Activated naive CD8-positive, alpha-beta T cell treated with anti-CD3 and anti-CD28 coated beads for 36 hours (primary cell): ENCODE data around the gene CRYL1. TPM values are rescaled to one million over a fixed set of nuclear protein-coding genes. Genes with fewer than 3 reads are reported as not detected.

ENCODE experiments used
- DNase-seq: peaks from one replicate; pipeline ENCODE4 v3.0.0; 2021
- H3K27ac Mint-ChIP-seq: one replicate; pipeline ENCODE4 v1.8.0; 2022; ENCODE audit warnings: mild to moderate bottlenecking, moderate library complexity, mixed read lengths
- H3K27me3 Mint-ChIP-seq: one replicate; pipeline ENCODE4 v1.8.0; 2022; ENCODE audit warnings: mild to moderate bottlenecking, mixed read lengths
- H3K36me3 Mint-ChIP-seq: one replicate; pipeline ENCODE4 v1.8.0; 2021; ENCODE audit warnings: mild to moderate bottlenecking, mixed read lengths
- H3K4me1 Mint-ChIP-seq: one replicate; pipeline ENCODE4 v1.8.0; 2021; ENCODE audit warnings: mixed read lengths
- H3K4me3 Mint-ChIP-seq: one replicate; pipeline ENCODE4 v1.8.0; 2022; ENCODE audit warnings: mild to moderate bottlenecking, moderate library complexity, mixed read lengths
- H3K9me3 Mint-ChIP-seq: one replicate; pipeline ENCODE4 v1.8.0; 2022; ENCODE audit warnings: mixed read lengths
- total RNA-seq, 2 experiments: library from RNA; stranded (reverse); gene quantifications; one replicate each; pipeline ENCODE4 v1.2.3, GENCODE V29; 2021

The CRYL1 gene
- total RNA-seq, 2 experiments from 2014 or later: 5.0 to 5.2 TPM

DNA sequence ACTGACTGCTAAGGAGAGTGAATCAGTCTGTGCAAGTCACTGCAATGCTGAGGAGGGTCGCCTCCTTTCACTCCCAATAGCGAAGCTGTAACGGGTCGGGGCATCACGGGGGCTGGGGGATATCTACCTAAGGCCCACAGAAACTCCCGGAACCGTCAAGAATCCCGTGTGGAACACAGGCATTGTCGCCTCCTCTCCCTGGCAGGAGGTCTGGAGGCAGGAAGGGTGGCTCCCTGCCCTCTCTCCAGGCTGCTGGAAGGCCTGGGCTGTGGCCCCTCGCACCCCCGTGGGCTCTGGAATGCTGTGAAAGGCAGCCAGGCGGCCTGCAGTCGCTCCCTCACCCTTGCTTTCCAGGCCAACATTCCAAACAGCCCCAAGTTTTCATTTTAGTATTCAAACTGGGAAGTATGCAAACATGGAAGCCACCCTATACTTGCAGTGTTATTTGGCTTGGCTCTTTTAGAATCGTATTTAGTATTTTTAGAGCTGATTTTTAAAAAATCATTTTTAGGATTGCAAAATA lies 109.4 kb downstream of the CRYL1 start:
- Mint-ChIP-seq H3K4me1 (peaks cover 47% of the 10 kb centered on the region), H3K9me3 (peaks cover 15% of the 10 kb centered on the region), H3K36me3 (peaks cover 39% of the 10 kb centered on the region), H3K27ac (no peak overlapping the region), H3K27me3 (no peaks in the 10 kb centered on the region), H3K4me3 (no peak overlapping the region)
- no peak for DNase-seq

DNA sequence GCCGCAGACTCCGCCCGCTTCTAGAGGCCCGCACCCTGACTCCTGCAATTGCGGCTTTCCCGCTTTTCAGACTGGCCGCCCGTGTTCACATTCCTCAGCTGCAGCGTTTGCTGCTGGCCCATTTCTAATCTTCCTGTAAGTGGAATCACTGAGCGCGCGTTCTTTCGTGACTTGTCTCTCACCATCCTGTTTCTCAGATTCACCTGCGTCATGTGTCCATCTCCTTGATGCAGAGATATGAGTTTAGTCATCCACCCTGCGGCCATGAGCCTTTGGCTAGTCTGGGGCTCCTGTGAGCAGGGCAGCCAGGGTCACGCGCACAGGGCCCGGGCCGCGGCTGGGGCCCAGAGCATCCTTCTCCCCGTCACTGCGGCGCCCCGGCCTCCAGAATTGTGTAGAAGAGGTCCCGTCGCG lies 110.0 kb downstream of the CRYL1 start:
- Mint-ChIP-seq H3K9me3 (peaks cover 17% of the 10 kb centered on the region), H3K27me3 (no peaks in the 10 kb centered on the region), H3K36me3 (peaks cover 40% of the 10 kb centered on the region), H3K27ac (no peak overlapping the region), H3K4me1 (peaks cover 45% of the 10 kb centered on the region), H3K4me3 (no peak overlapping the region)
- DNase-seq: no peak

DNA sequence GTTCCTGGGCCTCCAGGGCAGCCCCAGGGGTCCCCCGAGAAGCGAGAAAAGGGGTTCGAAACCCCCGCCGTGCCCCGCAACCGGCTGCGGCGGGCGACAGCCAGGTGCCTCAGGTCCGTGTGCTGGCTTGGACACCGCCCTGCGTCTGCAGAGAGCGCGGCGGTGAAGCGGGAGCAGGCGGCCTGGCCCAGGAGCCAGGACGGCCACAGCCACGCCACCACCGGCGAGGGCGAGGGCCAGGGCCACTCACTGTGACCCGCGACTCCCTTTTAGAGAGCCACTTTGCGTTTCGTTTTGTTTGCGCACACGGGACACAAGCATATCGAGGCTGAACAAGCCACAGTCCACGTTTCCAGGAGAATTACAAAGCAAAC lies 110.4 kb downstream of the CRYL1 start:
- H3K9me3 Mint-ChIP-seq: peaks cover 17% of the 10 kb centered on the region
- no peaks in the 10 kb centered on the region for H3K27me3 Mint-ChIP-seq
- peaks cover 43% of the 10 kb centered on the region for H3K4me1 Mint-ChIP-seq
- H3K36me3 Mint-ChIP-seq: peaks cover 40% of the 10 kb centered on the region
- H3K4me3 Mint-ChIP-seq: no peak overlapping the region
- H3K27ac Mint-ChIP-seq: no peak overlapping the region
- no peak for DNase-seq

DNA sequence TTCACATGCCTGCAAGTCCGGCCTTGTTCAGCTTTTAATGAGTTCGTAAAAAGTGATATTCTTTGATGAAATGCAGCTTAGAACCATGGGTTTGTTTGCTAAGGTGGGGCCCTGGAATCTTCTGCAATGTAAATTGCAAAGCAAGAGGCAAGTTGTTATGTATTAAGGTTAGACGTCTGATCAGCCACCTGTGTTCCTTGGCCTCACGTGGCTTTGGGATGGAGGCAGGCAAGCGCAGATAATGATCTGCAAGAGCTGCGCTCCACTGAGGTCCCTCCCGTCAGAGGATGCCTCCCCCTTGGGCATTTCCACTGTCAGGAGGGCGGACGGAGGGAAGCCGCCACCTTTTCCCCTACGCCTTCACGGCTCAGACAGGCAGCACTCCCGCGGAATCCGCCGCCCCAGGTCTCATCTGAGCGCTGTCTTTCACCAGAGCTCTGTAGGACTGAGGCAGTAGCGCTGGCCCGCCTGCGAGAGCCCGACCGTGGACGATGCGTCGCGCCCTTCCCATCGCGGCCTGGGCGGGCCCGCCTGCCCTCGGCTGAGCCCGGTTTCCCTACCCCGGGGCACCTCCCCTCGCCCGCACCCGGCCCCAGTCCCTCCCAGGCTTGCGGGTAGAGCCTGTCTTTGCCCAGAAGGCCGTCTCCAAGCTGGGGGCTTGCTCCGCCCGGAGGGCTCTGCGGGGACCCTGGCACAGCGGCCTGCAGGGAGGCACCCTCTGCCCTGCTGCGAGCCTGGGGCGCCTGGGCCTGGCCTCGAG lies 110.9 kb downstream of the CRYL1 start:
- peaks cover 15% of the 10 kb centered on the region for H3K9me3 Mint-ChIP-seq
- peaks cover 39% of the 10 kb centered on the region for H3K36me3 Mint-ChIP-seq
- no peak overlapping the region for H3K27ac Mint-ChIP-seq
- H3K4me3 Mint-ChIP-seq: no peak overlapping the region
- peaks cover 38% of the 10 kb centered on the region for H3K4me1 Mint-ChIP-seq
- no peak for DNase-seq
- H3K27me3 Mint-ChIP-seq: no peaks in the 10 kb centered on the region

DNA sequence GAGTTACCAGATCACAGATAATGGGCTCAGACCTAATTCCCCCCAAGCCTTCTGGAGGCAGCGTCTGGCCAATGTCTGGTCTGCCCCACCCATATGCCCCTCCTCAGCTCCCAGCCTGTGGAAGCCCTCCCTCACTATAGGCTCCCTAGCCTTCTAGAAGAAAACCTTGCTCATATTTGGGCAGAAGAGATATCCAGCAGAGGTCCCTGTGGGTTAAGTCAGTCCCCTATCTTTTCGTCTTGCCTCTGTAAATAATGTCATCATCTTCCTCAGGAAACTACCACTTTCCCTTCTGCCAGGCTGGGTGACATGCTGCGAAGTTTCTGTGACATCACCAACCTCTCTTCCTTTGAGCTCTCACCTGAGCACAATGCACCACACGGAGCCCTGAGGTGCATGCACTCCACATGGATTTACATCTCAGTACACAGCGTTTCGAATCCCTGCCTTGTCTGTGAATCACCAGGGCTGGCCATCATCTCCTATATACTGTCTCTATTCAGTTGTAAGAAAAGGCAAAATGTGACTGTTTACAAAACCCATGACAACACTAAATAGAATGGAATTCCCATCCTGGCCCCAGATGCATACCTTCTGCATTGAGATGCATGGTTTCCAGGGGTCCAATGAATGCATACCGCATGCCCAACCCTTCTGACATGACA lies 112.8 kb downstream of the CRYL1 start:
- H3K9me3 Mint-ChIP-seq: peaks cover 8% of the 10 kb centered on the region
- peaks cover 24% of the 10 kb centered on the region for H3K4me1 Mint-ChIP-seq
- peak overlapping the region; percentile 0 for H3K4me3 Mint-ChIP-seq
- DNase-seq: peak; percentile 21
- peak overlapping the region; percentile 51 for H3K27ac Mint-ChIP-seq
- no peaks in the 10 kb centered on the region for H3K27me3 Mint-ChIP-seq
- peaks cover 25% of the 10 kb centered on the region for H3K36me3 Mint-ChIP-seq

DNA sequence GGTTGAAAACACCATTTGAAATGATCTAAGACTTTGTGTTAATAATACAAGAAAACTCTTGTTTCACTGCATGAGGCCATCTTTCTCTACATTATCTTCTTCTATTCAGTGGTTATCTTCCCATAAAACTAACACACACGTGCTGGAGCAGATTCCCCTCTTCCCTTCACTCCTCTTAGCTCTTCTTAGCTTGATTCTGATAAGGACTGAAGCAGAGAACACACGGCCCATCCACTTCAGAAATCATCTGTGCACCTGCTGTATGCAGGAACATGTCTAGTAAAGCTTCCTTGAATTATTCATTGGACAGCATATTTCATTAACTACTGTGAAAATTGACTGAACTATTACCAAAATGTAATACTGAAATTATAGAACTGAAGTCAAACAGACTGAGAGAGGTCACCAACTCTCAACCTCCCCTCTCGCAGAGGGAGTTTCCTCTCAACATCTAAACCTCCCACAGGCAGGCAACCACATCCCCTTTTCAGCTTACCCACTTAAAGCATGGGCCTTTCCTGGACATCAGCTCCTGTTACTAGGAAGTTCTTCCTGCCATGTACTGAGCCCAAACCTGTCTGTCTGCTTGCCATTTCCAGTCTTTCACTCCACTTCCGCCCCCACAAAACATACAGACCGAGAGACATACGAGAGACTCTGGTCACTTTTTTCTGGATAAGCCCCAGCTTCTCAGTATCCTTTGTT lies 113.9 kb downstream of the CRYL1 start:
- peaks cover 20% of the 10 kb centered on the region for H3K4me1 Mint-ChIP-seq
- DNase-seq: peak; percentile 59
- no peaks in the 10 kb centered on the region for H3K27me3 Mint-ChIP-seq
- H3K9me3 Mint-ChIP-seq: peaks cover 8% of the 10 kb centered on the region
- H3K4me3 Mint-ChIP-seq: peak overlapping the region; percentile 36
- peaks cover 15% of the 10 kb centered on the region for H3K36me3 Mint-ChIP-seq
- H3K27ac Mint-ChIP-seq: peak overlapping the region; percentile 85

DNA sequence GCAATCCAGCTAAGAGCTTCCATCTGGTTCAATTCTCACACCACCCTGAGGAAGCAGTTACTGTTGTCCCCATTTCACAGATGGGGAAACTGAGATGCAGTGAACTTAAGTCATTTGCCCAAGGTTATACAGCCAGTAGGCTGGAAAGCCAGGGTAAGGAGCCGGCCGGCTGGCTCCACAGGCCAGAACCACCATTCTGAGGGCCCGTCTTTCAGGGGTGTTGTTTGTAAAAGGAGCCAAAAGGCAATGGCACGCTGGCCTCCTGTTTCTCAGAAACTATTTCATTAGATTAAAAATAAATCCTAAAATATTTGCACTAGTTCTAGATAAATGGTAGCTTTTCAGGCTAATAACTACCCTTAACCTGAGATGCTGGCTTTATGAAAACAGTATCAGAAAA lies 114.9 kb downstream of the CRYL1 start:
- peaks cover 13% of the 10 kb centered on the region for H3K36me3 Mint-ChIP-seq
- no peaks in the 10 kb centered on the region for H3K27me3 Mint-ChIP-seq
- H3K4me3 Mint-ChIP-seq: no peak overlapping the region
- peaks cover 22% of the 10 kb centered on the region for H3K4me1 Mint-ChIP-seq
- peaks cover 8% of the 10 kb centered on the region for H3K9me3 Mint-ChIP-seq
- no peak for DNase-seq
- H3K27ac Mint-ChIP-seq: peak overlapping the region; percentile 67

DNA sequence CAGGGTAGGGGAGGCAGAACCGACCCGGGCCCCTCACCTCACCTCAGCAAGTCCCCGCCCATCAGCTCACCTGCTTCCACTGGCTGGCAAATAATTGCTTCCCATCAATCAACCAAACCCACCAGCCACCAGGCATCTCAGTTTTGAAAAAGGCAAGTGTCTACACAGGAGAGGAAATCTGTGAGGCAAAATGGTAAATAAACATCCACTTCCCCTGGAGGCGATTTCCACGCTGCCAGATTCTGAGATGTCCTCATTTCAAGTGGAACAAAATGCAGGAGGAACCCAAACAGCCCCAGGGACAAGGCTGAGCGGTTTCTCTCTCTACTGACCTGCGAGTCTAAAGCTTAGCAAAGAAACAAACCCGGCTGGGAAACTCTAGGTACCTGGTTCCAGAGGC lies 117.5 kb downstream of the CRYL1 start:
- peaks cover 22% of the 10 kb centered on the region for H3K4me1 Mint-ChIP-seq
- no peaks in the 10 kb centered on the region for H3K27me3 Mint-ChIP-seq
- peaks cover 6% of the 10 kb centered on the region for H3K9me3 Mint-ChIP-seq
- H3K27ac Mint-ChIP-seq: no peak overlapping the region
- H3K36me3 Mint-ChIP-seq: peaks cover 10% of the 10 kb centered on the region
- no peak overlapping the region for H3K4me3 Mint-ChIP-seq
- no peak for DNase-seq

DNA sequence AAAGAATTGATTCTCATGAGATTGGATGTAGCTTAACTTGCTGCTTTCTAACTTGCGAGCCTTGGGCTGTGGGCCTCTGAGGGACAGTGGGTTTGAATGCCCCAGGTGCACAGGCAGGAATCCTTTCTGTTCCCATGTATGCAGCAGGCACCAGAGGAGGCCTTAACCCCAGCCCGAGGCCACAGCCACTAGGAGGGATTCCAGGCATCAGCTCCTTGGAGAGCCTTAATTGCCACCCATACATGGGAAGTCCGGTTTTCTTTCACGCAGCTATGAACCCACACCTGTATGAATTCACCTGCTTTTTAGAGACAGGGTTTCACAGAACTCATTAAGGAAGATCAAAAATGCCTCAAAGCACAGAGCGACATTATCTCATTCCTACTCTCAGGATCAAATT lies 117.9 kb downstream of the CRYL1 start:
- H3K27ac Mint-ChIP-seq: no peak overlapping the region
- H3K4me1 Mint-ChIP-seq: peaks cover 17% of the 10 kb centered on the region
- peaks cover 3% of the 10 kb centered on the region for H3K9me3 Mint-ChIP-seq
- H3K36me3 Mint-ChIP-seq: peaks cover 10% of the 10 kb centered on the region
- H3K27me3 Mint-ChIP-seq: no peaks in the 10 kb centered on the region
- DNase-seq: no peak
- no peak overlapping the region for H3K4me3 Mint-ChIP-seq

DNA sequence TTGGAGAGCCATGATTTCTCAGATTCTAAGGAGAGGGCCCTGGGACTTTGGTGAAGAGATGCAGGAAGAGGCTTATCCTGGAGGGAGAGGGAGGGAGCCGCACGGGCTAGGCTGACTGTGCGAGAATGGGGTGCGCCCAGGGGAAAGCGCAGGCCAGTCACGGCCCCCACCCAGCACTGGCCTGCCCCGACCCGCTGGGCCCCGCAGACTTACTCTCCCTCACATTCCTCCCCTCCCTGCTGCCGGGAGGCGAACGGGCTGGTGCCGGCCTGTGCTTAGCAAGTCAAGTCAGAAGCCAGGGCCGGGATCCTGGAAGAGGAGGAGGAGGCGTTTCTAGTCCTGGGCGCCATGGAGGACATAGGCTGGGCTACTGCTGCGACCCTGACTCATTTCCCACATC lies 120.0 kb downstream of the CRYL1 start:
- no peaks in the 10 kb centered on the region for H3K27me3 Mint-ChIP-seq
- no peak overlapping the region for H3K27ac Mint-ChIP-seq
- H3K36me3 Mint-ChIP-seq: peaks cover 6% of the 10 kb centered on the region
- H3K4me3 Mint-ChIP-seq: no peak overlapping the region
- DNase-seq: no peak
- H3K4me1 Mint-ChIP-seq: peaks cover 8% of the 10 kb centered on the region
- H3K9me3 Mint-ChIP-seq: peaks cover 1% of the 10 kb centered on the region

DNA sequence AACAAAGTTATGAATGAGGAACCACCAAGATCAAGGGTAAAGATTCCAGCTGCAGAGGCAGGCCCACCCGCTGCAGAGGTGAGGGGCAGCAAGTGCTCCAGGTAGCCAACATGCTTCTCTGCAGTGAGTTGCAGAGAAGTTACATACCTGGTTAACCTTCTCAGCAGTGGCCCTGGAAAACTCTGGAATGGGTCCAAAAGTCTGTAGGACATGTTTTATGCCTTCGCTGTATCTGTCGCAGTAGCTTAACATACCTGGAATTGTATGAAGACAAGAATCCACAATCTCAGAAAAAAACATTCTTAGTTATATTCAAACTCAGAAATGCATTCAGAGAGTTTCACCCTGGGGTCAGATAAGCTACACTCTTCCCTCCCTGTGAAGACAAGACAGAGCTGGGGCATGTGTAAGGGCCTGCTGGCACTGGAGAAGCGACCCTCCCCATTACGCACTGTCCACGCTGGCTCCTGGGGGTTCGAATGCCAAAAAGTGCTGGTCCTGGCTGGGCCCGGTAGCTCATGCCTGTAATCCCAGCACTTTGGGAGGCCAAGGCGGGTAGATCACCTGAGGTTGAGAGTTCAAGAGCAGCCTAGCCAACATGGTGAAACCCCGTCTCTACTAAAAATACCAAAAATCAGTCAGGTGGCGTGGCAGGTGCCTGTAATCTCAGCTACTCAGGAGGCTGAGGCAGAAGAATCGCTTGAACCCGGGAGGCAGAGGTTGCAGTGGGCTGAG lies 121.0 kb downstream of the CRYL1 start:
- Mint-ChIP-seq H3K9me3 (no peaks in the 10 kb centered on the region), H3K36me3 (peaks cover 3% of the 10 kb centered on the region), H3K4me3 (no peak overlapping the region), H3K4me1 (peaks cover 8% of the 10 kb centered on the region), H3K27ac (no peak overlapping the region), H3K27me3 (no peaks in the 10 kb centered on the region)
- no peak for DNase-seq

DNA sequence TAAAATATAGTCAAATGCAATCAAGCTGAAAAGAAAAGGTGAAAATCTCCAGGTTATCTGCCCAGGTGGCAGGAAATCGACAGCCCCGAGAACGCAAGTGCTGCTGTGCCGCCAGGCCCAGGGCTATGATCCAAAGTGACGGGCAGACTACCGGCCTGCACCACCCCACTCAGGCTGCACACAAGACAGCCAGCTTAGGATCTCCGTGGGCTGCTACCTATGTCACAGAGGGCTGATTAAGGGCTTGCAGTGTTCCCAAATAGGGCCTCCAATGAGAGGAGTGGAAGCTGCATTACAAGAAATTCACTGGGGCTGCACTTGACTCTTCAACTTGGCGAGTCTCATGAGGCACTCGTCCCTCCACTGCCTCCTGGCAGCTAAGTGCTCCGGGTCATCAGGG lies 121.8 kb downstream of the CRYL1 start:
- Mint-ChIP-seq H3K27me3 (no peaks in the 10 kb centered on the region), H3K4me3 (no peak overlapping the region), H3K36me3 (peaks cover 2% of the 10 kb centered on the region), H3K9me3 (no peaks in the 10 kb centered on the region), H3K27ac (no peak overlapping the region), H3K4me1 (peaks cover 8% of the 10 kb centered on the region)
- no peak for DNase-seq

DNA sequence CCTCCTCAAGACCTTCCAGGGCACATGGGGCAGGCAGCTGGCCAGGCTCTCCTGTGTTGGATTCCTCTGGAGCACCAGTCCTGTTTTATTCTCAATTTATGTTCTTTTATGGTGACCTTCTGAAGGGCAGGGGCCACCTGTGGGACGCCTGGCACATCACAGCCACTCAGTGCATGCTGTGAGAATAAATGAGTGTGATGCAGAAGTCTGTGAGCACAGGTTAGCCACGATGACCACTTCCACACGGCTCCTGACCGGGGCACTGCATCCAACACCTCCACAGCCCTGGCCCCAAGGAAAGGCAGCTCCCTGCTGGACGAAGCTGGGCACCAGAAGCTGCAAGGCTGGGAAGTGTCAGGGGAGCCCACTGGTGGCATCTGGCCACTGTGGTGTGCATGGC lies 122.8 kb downstream of the CRYL1 start:
- Mint-ChIP-seq H3K4me3 (no peak overlapping the region), H3K27ac (no peak overlapping the region), H3K9me3 (no peaks in the 10 kb centered on the region), H3K27me3 (no peaks in the 10 kb centered on the region), H3K4me1 (peaks cover 8% of the 10 kb centered on the region), H3K36me3 (peaks cover 2% of the 10 kb centered on the region)
- no peak for DNase-seq

DNA sequence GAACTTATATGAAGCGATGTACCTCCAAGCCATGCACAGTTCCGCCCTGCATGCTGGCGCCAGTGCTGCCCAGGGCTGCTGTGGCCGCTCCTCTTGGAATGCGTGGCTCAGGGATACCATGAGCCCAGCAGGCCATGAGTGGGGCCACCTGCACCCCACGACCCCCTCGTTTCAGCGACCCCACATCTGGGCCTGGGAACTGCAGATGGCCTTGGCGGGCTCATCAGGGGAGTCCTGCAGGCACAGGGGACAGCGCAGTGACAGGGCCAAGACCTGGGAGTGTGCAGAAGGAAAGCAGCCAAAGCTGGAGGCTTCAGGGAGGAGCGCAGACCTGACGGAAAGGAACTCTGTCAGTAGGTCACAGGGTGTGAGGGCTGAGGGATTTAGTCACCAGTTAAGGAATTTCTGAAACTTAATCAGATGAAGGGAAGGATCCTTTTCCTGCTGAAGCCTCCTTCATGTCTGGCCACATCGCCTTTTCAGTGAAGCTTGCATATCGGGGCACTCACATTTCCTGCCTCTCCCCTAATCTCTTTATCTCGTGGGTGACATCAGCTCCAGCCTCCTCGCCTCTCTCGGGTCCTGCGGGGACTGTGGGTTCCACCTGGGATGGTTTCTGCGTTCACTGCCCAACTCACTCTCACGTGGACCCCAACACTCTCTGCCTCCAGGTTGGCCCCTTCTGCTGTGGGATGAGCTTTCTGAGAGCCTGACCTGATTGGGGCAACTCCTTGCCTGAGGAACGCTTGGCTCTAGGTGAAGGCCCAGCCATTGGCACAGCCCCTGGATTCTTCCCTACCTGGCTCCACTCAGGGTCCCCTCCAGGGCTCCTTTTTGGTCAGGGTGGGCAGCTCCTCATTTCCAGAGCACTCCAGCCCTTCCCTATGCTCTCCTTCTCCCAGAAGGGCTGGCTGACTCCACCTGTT lies 123.5 kb downstream of the CRYL1 start:
- no peaks in the 10 kb centered on the region for H3K27me3 Mint-ChIP-seq
- H3K4me1 Mint-ChIP-seq: peaks cover 8% of the 10 kb centered on the region
- H3K9me3 Mint-ChIP-seq: no peaks in the 10 kb centered on the region
- H3K36me3 Mint-ChIP-seq: peaks cover 2% of the 10 kb centered on the region
- H3K4me3 Mint-ChIP-seq: no peak overlapping the region
- DNase-seq: no peak
- H3K27ac Mint-ChIP-seq: no peak overlapping the region
